Cardiac ventricle fibroblast (primary cell): ENCODE measurements around the gene MTFR2. TPM values are rescaled to one million over a fixed set of nuclear protein-coding genes. Genes with fewer than 3 reads are reported as not detected.

Experiments
- total RNA-seq: library from RNA; depleted of rRNA; stranded (reverse); fragments of >200 nt; gene quantifications from 2 replicates; pipeline ENCODE4 v1.2.3, GENCODE V29; 2015

Gene MTFR2
- total RNA-seq: 0.88 and 1.5 TPM in 2 replicates

GRCh38 chr6:136249811-136250685, at the start of gene MTFR2:
TSS of gene MTFR2 (minus strand) at chr6:136250311. CDS start at chr6:136249099, 1,212 bp downstream.

DNA sequence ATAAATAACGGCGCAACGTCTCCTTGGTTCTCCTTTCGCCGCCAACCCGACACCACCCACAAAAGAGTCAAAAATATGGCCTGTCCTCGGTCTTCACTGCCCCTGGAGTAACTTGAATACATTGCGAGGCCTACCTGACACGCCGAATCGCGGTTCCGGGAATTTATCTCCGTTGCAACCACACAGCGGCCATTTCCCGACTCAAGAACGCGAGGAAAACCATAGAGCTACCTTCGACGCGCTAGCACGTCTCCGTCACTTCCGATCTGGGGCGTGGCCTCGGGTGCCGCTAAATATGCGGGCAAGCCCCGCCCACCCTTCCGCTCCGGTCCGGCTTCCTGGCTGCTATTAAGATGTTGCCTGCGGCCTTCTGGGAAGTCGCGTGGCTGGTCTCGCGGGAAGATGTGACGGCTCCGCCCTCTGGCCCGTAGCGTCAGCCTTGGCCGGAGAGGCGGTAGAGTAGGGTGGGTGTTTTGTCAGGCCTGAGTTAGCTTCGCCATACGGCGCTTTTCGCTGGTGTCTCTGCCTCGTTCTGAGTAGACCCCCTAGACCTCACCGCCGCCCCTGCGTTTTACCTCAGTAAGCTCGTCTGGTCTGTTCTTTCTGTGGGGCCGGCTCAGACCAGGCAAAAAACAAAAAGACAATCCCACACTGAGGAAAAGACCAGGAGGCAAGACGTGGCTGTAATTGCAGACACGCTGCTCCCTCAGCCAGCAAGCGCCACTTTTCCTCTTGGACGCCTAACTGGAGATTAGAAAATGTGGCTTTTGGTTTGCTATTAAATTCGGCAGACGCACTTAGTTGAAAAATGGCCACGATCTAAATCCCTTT, 39.7 kb upstream of the MTFR2 start, which contains the start of gene BCLAF1:
BCLAF1 (minus strand) TSS at position 268 of the 831 bp plus-strand sequence. CDS start 9,980 bp downstream, outside the sequence.

Other genes starting within 250 kb of the MTFR2 start
- 63.8 and 84.1 TPM in 2 replicates for gene BCLAF1, start 39.5 kb upstream of the MTFR2 start, total RNA-seq